ENCODE measurements around the gene PRELID3B.

PRELID3B gene

GRCh38 chr20:59032713-59033059, 9.9 kb downstream of the PRELID3B start:
- Histone ChIP-seq H4K20me1 (ENCODE audit: low read depth, low read length) (peaks cover 14% of the 10 kb centered on the region; the same call in 1 of the 2 replicates), H3K4me2 (ENCODE audit: low read depth, low read length, poor library complexity, severe bottlenecking) (peak overlapping the region; percentile 99), H3K36me3 (ENCODE audit: low read length) (peaks cover 59% of the 10 kb centered on the region), H2AFZ (ENCODE audit: low read depth, low read length, severe bottlenecking) (no peak overlapping the region), H3K9me2 (replicated peaks; ENCODE audit: insufficient read depth, low read length) (no peaks in the 10 kb centered on the region), H3K9ac (ENCODE audit: low read length) (peak overlapping the region; percentile 97), H3F3A (ENCODE audit: insufficient read depth) (peaks cover 67% of the 10 kb centered on the region), H3K27me3 (ENCODE audit: low read length) (no peaks in the 10 kb centered on the region), H3K27ac (ENCODE audit: low read depth, low read length) (peak overlapping the region; percentile 70), H3K79me2 (ENCODE audit: insufficient read depth, low read length) (peaks cover 54% of the 10 kb centered on the region), H3K4me3 (ENCODE audit: insufficient read depth, low read length, poor library complexity, severe bottlenecking) (peak overlapping the region; percentile 48), H3K9me3 (ENCODE audit: insufficient read depth, low read length) (no peaks in the 10 kb centered on the region)
- TF ChIP-seq EZH2phosphoT487 (conservative IDR thresholded peaks at IDR 0.05; ENCODE audit: low read length) (no peak), CTCF (IDR thresholded peaks at IDR 0.05; ENCODE audit: insufficient read depth, low read length, poor library complexity, severe bottlenecking) (no peak)

- Histone ChIP-seq H4K20me1 (ENCODE audit: low read depth, low read length) (peaks cover 16% of the 10 kb centered on the region; the same call in 1 of the 2 replicates), H3F3A (ENCODE audit: insufficient read depth) (peaks cover 63% of the 10 kb centered on the region), H3K36me3 (ENCODE audit: low read length) (peaks cover 63% of the 10 kb centered on the region), H3K27ac (ENCODE audit: low read depth, low read length) (peak within 1 kb of the TSS; percentile 72), H3K27me3 (ENCODE audit: low read length) (no peaks in the 10 kb centered on the region), H3K9ac (ENCODE audit: low read length) (peak within 1 kb of the TSS; percentile 97), H3K4me2 (ENCODE audit: low read depth, low read length, poor library complexity, severe bottlenecking) (peak within 1 kb of the TSS; percentile 99), H3K9me3 (ENCODE audit: insufficient read depth, low read length) (no peaks in the 10 kb centered on the region), H3K9me2 (replicated peaks; ENCODE audit: insufficient read depth, low read length) (no peaks in the 10 kb centered on the region), H3K4me3 (ENCODE audit: insufficient read depth, low read length, poor library complexity, severe bottlenecking) (peak within 1 kb of the TSS; percentile 90), H3K79me2 (ENCODE audit: insufficient read depth, low read length) (peaks cover 54% of the 10 kb centered on the region), H2AFZ (ENCODE audit: low read depth, low read length, severe bottlenecking) (peak within 1 kb of the TSS; percentile 34)
- TF ChIP-seq EZH2phosphoT487 (conservative IDR thresholded peaks at IDR 0.05; ENCODE audit: low read length) (no peak), CTCF (IDR thresholded peaks at IDR 0.05; ENCODE audit: insufficient read depth, low read length, poor library complexity, severe bottlenecking) (no peak)
Observed at GRCh38 chr20:59032023-59032712, 10.4 kb downstream of the PRELID3B start, which contains the start of gene ATP5F1E. Gene ATP5F1E (minus strand): TSS chr20:59032335. CDS start chr20:59032251, 84 bp downstream.

GRCh38 chr20:59031564-59032022, 11.0 kb downstream of the PRELID3B start:
- Histone ChIP-seq H3K4me2 (ENCODE audit: low read depth, low read length, poor library complexity, severe bottlenecking) (peak overlapping the region; percentile 97), H3K9me3 (ENCODE audit: insufficient read depth, low read length) (no peaks in the 10 kb centered on the region), H3K27me3 (ENCODE audit: low read length) (no peaks in the 10 kb centered on the region), H3F3A (ENCODE audit: insufficient read depth) (peaks cover 59% of the 10 kb centered on the region), H2AFZ (ENCODE audit: low read depth, low read length, severe bottlenecking) (peak overlapping the region; percentile 34), H3K9me2 (replicated peaks; ENCODE audit: insufficient read depth, low read length) (no peaks in the 10 kb centered on the region), H3K4me3 (ENCODE audit: insufficient read depth, low read length, poor library complexity, severe bottlenecking) (peak overlapping the region; percentile 90), H3K36me3 (ENCODE audit: low read length) (peaks cover 64% of the 10 kb centered on the region), H3K9ac (ENCODE audit: low read length) (peak overlapping the region; percentile 97), H4K20me1 (ENCODE audit: low read depth, low read length) (peaks cover 20% of the 10 kb centered on the region), H3K79me2 (ENCODE audit: insufficient read depth, low read length) (peaks cover 55% of the 10 kb centered on the region), H3K27ac (ENCODE audit: low read depth, low read length) (peak overlapping the region; percentile 72)
- no peak for TF ChIP-seq CTCF (IDR thresholded peaks at IDR 0.05; ENCODE audit: insufficient read depth, low read length, poor library complexity, severe bottlenecking)
- no peak for TF ChIP-seq EZH2phosphoT487 (conservative IDR thresholded peaks at IDR 0.05; ENCODE audit: low read length)
